HG03460 (cell line): ENCODE data around the gene MSL2.
"Not testable (repeated sequence)": the region's sequence is repeated elsewhere in the genome, so short reads cannot be mapped to it uniquely, and the experiment has no call there.

Experiments
- ATAC-seq: cut with Tn5 transposase; IDR thresholded peaks from one replicate; pipeline ENCODE4 v1.9.1; 2021; ENCODE audit not compliant: unreplicated experiment

Gene MSL2

DNA sequence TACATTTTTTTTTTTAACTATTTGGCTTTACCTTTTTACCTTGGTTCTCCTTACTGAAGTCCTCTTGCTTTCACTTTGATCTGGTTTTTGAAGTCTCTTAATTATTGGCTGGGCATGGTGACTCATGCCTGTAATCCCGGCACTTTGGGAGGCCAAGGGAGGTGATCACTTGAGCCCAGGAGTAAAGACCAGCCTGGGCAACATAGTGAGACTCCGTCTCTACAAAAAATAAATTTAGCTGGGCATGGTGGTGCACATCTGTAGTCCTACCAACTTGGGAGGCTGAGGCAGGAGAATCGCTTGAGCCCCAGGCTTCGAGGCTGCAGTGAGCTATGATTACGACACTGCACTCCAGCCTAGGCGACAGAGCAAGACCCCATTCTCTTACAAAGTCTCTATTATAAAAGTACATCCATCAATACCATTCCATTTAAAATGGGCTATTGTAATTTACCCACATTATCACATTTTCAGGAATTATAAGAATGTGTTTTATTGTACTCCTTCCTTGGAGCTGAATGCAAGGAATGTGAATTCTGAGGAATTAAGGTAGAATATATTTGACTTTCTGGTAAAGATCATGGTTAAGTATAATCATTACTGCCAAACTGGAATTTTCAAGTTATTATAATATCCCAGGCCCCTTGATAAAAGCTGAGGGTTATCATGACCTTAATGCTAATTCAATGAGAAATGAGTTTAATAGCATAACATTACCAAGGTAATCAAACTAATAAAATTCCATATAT lies 49.0 kb downstream of the MSL2 start:
- no peak for ATAC-seq

DNA sequence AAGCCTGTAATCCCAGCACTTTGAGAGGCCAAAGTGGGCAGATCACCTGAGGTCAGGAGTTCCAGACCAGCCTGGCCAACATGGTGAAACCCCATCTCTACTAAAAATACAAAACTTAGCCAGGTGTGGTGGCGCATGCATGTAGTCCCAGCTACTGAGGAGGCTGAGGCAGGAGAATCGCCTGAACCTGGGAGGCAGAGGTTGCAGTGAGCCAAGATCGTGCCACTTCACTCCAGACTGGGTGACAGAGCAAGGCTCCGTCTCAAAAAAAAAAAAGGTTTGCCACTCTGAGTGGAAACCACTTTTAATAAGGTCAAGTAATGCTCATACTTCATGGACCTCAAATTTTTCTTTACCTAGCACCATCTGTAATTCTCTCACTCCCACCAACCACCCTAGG lies 51.7 kb downstream of the MSL2 start:
- ATAC-seq: not testable (repeated sequence)

DNA sequence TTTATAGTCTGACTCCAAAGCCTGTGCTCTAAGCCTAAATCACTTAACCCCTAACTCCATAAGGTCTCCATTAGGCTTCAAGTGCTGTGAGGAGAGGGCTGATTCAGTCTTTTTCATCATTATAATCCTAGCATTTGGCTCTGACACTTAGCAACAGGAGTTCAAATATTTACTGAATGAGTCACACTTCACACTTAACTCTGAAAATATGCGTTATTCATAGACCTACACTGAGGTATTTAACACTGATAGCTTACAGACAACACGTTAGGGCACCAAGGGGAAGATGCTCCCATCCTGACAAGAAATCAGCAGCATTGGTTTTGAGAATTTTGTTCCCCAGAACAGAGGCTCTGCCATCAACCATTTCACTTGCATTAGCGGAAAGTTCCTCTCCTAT lies 53.5 kb downstream of the MSL2 start:
- no peak for ATAC-seq

DNA sequence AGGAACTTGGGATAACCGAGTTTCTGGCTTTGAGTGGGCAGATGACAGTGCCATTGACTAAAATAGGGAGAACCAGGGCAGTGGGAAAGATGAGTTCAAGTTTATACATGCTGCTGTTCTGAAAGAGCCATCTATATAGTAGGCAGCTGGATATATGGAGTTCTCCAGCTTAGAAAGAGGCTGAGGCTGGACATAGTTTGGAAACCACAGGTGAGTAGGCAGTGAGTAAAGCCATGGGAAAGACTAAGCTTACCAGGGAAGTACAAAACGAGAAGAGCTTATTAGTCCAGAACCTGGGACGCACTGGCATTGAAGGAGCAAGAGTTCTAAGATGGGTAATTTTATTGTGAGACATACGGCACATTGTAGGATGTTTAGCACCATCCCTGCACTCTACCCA lies 54.2 kb downstream of the MSL2 start:
- ATAC-seq: no peak

DNA sequence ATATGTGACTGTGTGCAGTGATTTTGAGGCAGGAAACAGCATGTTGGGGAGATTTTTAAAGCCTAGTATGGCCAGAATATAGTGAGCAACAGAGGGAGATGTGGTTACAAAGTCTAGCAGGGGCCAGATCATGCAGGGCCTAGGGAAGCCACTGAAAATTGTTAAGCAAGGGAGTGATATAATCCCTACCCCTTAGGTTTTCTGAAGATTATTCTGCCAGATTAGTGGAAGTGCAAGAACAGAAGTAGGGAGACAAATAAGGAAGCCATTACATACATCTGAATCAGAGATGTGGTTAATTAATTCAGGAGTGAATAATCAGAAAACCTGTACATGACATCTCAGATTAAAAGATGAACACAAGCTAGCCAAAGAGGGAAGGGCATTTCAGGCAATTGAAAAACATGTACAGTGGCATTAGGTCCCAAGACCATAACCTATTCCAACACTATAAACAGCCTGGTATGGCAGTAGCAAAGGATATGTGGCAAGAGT lies 54.8 kb downstream of the MSL2 start:
- ATAC-seq: no peak

DNA sequence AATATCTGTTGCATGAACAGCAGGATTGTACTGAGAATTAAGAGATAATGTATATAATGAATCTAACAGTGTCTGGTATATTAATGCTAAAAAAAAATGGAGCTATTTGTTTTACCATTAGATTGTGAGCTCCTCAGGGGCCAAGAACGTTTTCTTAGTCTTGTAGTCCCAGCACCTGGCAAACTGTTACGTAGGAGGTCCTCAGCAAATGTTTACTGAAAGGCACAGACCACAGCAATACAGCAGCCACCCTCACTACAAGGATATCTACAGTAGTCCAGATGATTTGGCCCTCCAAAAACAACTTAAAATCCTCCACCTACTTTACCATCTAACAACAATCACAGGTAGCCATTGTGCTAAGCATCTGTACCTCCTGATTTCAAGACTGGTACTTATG lies 59.7 kb downstream of the MSL2 start:
- ATAC-seq: no peak

DNA sequence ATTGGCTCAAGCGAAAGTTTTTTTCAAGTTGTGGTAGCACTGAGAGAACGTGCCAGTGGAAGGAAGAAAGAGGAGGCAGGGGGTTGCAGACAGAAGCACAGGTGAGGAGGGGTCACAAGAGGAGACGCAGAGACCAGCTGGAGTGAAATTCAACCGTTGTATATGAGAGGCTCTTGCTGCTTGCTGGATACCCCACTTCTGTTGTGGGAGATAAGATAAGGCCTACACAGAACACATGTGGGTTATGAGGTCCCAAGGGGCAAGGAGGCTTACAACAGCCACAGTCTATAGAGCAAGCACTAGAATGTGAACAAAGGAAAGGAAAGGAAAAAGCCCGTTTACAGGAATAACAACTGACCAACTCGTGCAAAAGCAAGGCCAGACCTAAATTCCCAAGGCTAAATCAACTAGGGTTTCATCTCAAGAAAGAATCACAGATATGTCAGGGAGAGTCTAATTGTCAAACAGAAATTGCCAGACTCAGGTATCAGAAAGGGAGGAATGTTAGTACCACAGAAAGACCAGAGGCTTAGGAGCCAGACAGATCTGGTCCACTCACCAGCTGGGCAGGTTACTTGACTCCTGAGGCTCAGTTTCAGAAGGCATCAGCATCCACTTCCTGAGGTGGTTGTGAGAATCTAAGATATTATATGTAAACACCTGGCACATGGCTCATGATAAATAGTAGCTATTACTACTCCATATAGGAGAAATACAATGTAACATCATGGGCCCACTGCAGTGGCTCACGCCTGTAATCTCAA lies 60.9 kb downstream of the MSL2 start:
- no peak for ATAC-seq

DNA sequence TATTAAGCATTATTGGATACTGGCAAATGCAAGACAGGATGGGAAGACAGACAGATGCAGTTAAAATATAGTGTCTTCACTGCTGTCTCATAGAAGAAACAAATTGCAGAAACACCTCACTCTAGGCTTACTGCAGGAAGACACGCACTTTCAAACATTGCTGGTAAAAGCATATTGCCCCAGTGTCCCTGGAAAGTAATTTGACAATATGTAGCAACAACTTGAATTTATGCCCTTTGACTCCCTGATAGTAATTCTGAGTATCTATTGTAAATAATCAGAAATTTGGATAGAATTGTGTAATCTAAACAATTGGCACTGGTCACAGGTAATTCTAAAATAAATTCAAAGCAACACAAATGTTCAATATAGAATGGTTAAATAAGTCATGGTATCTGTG lies 62.0 kb downstream of the MSL2 start:
- ATAC-seq: no peak

DNA sequence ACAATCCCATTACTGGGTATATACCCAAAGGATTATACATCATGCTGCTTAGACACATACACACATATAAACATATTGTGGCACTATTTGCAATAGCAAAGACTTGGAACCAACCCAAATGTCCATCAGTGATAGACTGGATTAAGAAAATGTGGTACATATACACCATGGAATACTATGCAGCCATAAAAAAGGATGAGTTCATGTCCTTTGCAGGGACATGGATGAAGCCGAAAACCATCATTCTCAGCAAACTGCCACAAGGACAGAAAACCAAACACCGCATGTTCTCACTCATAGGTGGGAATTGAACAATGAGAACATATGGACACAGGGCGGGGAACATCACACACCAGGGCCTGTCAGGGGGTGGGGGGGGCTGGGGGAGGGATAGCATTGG lies 64.5 kb downstream of the MSL2 start:
- ATAC-seq: not testable (repeated sequence)

DNA sequence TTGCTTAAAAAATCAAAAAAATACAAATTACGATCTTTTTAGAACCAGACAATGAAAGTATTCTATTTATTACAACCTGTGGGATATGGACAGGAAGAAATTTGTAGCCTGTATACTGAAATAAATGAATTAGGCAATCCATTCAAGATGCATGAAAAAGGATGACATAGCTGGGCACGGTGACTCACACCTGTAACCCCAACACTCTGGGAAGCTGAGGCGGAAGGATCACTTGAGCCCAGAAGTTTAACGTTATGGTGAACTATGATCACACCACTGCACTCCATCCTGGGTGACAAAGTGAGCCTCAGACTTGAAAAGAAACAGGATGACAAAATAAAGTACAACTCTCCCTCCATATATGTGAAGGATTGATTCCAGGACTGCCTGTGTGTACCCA lies 74.1 kb downstream of the MSL2 start:
- no peak for ATAC-seq

DNA sequence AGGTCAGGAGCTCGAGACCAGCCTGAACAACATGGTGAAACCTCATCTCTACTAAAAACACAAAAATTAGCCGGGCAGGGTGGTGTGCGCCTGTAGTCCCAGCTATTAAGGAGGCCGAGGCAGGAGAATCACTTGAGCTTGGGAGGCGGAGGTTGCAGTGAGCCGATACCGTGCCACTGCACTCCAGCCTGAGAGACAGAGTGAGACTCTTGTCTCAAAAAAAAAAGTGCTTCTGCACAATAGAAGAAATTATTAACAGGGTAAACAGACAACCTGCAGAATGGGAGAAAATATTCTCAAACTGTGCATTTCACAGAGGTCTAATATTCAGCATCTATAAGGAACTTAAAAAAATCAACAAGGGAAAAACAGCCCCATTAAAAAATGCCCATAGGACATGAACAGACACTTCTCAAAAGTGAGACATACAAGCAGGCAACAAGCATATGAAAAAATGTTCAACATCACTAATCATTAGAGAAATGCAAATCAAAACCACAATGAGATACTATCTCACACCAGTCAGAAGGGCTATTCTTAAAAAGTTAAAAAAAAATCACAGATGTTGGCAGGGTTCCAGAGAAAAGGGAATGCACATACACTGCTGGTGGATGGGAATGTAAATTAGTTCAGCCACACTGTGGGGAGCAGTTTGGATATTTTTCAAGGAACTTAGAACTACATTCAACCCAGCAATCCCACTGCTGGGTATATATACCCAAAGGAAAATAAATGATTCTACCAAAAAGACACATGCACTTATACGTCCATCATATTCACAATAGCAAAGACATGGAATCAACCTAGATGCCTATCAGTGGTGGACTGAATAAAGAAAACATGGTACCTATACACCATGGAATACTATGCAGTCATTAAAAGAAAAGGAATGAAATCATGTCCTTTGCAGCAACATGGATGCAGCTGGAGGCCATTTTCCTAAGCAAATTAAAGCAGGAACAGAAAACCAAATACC lies 75.5 kb downstream of the MSL2 start:
- ATAC-seq: peak; percentile 75

DNA sequence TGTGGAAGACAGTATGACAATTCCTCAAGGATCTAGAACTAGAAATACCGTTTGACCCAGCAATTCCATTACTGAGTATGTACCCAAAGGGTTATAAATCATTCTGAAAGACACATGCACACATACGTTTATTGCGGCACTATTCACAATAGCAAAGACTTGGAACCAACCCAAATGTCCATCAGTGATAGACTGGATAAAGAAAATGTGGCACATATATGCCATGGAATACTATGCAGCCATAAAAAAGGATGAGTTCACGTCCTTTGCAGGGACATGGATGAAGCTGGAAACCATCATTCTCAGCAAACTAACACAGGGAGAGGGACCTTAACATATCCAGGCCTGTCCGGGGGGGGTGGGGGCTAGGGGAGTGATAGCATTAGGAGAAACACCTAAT lies 76.4 kb downstream of the MSL2 start:
- not testable (repeated sequence) for ATAC-seq

DNA sequence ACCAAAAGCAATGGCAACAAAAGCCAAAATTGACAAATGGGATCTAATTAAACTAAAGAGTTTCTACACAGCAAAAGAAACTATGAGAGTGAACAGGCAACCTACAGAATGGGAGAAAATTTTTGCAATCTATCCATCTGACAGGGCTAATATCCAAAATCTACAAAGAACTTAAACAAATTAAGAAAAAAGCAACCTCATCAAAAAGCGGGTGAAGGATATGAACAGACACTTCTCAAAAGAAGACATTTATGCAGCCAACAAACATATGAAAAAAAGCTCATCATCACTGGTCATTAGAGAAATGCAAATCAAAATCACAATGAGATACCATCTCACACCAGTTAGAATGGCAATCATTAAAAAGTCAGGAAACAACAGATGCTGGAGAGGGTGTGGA lies 76.8 kb downstream of the MSL2 start:
- not testable (repeated sequence) for ATAC-seq

DNA sequence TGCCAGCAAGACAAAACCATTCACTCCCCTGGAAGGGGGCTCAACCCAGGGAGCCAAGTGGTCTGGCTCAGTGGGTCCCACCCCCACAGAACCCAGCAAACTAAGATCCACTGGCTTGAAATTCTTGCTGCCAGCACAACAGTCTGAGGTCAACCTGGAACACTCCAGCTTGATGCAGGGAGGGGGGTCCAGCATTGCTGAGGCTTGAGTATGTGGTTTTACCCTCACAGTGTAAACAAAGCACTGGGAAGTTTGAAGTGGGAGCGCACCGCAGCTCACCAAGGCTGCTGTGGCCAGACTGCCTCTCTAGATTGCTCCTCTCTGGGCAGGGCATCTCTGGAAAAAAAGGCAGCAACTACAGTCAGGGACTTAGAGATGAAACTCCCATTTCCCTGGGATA lies 81.7 kb downstream of the MSL2 start:
- no peak for ATAC-seq

DNA sequence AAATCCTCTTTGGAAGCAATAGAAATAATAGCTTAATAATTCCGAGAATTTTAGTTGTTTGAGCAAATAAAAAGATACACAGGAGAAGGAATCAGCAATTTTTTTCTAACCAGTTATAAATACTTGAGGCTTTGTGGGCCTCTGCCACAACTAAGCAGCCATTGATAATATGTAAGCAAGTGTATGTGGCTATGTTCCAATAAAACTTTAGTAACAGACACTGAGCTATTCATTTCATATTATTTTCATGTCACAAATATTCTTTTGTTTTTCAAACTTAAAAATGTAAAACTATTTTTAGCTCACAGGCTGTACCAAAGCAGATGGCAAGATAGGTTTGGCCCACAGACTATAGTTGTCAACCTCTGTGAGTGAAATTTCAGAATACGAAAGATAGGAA lies 85.7 kb downstream of the MSL2 start:
- no peak for ATAC-seq

DNA sequence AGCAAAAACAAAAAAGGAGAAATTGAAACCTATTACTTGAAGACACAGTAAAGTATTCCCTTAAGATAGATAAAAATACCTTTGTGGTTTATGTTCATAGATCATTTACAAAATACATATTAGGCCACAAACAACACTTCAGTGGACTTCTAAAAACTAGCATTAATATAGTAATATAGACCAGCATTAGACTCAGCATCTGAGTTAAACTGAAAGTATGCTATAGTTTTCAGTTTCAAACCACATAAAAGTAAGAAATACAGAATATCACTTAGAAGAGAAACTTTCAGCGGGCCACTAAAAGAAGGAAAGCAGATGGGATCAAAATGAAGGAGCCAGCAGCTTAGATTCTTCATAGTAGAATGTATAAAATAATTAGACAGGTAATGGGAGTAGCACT lies 86.6 kb downstream of the MSL2 start:
- peak; percentile 96 for ATAC-seq

DNA sequence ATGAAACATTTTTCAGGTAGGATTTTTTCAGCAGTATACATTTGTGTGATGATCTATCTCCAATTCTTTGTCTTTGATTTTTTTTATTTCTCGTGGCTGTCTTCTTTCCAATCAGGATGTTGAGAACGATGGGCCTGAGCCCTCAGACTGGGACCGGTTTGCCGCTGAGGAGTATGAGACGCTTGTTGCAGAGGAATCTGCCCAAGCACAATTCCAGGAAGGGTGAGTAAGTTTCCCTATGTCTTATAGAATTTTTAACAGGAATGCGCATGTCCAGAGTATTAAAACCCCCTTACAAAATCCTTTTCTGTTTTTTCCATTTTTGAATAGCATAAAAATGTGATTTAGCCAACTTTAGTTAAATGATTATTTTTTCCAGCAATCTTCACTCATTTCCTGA lies 90.0 kb downstream of the MSL2 start:
- no peak for ATAC-seq

DNA sequence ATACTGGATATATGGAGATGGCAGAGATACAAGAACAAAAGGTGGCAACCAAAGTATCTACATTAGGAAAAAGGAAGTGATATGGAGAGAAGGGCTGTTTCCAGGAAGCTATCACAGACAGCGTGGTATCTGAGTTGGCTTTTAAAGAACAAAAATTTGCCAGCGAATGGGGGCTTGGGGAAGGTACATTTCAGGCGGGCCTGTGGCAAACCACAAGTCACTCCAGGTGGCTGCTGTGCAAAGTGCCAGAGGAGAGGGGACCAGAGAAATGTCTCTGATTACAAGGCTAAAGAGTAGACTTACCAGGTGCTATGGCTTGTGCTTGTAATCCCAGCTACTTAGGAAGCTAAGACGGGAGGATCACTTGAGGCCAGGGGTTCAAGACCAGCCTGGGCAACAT lies 91.1 kb downstream of the MSL2 start:
- no peak for ATAC-seq
